ENCODE results near the gene EEIG1. TPM values are rescaled to one million over a fixed set of nuclear protein-coding genes. Genes with fewer than 3 reads are reported as not detected.

The EEIG1 gene
- total RNA-seq, 4 donors from 2014 or later = 5.0 to 140 (median 19.3) TPM

GRCh38 chr9:127999461-127999860 is 18.7 kb upstream of the EEIG1 start:
- H3K27ac ChIP-seq = no peak overlapping the region
- intact Hi-C loops (cut with DNase I; ENCODE audit: low total_unique reads) = no loop called here
- no peaks in the 10 kb centered on the region for H3K9me3 ChIP-seq
- no peaks in the 10 kb centered on the region for H3K4me1 ChIP-seq
- no peak for TF ChIP-seq POLR2A (IDR thresholded peaks at IDR 0.05)
- TF ChIP-seq CTCF (IDR thresholded peaks at IDR 0.05) = no peak
- no peak overlapping the region for H3K4me3 ChIP-seq
- H3K36me3 ChIP-seq = no peaks in the 10 kb centered on the region
- no peaks in the 10 kb centered on the region for H3K27me3 ChIP-seq
- no peak for DNase-seq

- Histone ChIP-seq H3K27me3 (no peaks in the 10 kb centered on the region), H3K9me3 (no peaks in the 10 kb centered on the region), H3K4me1 (no peaks in the 10 kb centered on the region), H3K36me3 (no peaks in the 10 kb centered on the region), H3K4me3 (no peak overlapping the region), H3K27ac (no peak overlapping the region)
- intact Hi-C loops (cut with DNase I; ENCODE audit: low total_unique reads) = no loop called here
- no peak for DNase-seq
- TF ChIP-seq POLR2A (IDR thresholded peaks at IDR 0.05) (no peak), CTCF (IDR thresholded peaks at IDR 0.05) (no peak)
Observed at GRCh38 chr9:127993721-127994120, 12.9 kb upstream of the EEIG1 start.

GRCh38 chr9:127991757-127992274 is 11.0 kb upstream of the EEIG1 start:
- H3K27ac ChIP-seq = no peak overlapping the region
- no peaks in the 10 kb centered on the region for H3K4me1 ChIP-seq
- intact Hi-C loops (cut with DNase I; ENCODE audit: low total_unique reads) = no loop called here
- H3K27me3 ChIP-seq = no peaks in the 10 kb centered on the region
- DNase-seq = no peak
- no peaks in the 10 kb centered on the region for H3K36me3 ChIP-seq
- H3K4me3 ChIP-seq = no peak overlapping the region
- H3K9me3 ChIP-seq = no peaks in the 10 kb centered on the region
- TF ChIP-seq CTCF (IDR thresholded peaks at IDR 0.05) (no peak), POLR2A (IDR thresholded peaks at IDR 0.05) (no peak)

- no peaks in the 10 kb centered on the region for H3K36me3 ChIP-seq
- H3K27ac ChIP-seq = no peak overlapping the region
- no peaks in the 10 kb centered on the region for H3K4me1 ChIP-seq
- H3K4me3 ChIP-seq = no peak overlapping the region
- TF ChIP-seq CTCF (IDR thresholded peaks at IDR 0.05) (no peak), POLR2A (IDR thresholded peaks at IDR 0.05) (no peak)
- no peak for DNase-seq
- H3K27me3 ChIP-seq = no peaks in the 10 kb centered on the region
- H3K9me3 ChIP-seq = no peaks in the 10 kb centered on the region
- intact Hi-C loops (cut with DNase I; ENCODE audit: low total_unique reads) = no loop called here
Observed at GRCh38 chr9:127991017-127991756, 10.4 kb upstream of the EEIG1 start.

GRCh38 chr9:127990554-127990953 is 9.8 kb upstream of the EEIG1 start:
- H3K4me3 ChIP-seq = no peak overlapping the region
- no peaks in the 10 kb centered on the region for H3K27me3 ChIP-seq
- intact Hi-C loops (cut with DNase I; ENCODE audit: low total_unique reads) = no loop called here
- no peaks in the 10 kb centered on the region for H3K36me3 ChIP-seq
- no peaks in the 10 kb centered on the region for H3K9me3 ChIP-seq
- no peak for TF ChIP-seq POLR2A (IDR thresholded peaks at IDR 0.05)
- no peak for TF ChIP-seq CTCF (IDR thresholded peaks at IDR 0.05)
- no peak for DNase-seq
- H3K4me1 ChIP-seq = no peaks in the 10 kb centered on the region
- no peak overlapping the region for H3K27ac ChIP-seq
